Stomach (tissue), 9 donors: ENCODE data around the gene ADAM12. TPM values are rescaled to one million over a fixed set of nuclear protein-coding genes. Genes with fewer than 3 reads are reported as not detected.

Experiments
- DNase-seq, 2 donors: peaks; one replicate each; pipeline versions ENCODE4 v3.0.0 to v3.0.0-alpha.2; 2013 to 2019
- H3K27ac ChIP-seq, 5 donors: fragments of 200-600 bp in 4 of 5; sonication (generic) in 4 of 5; one replicate each; pipeline ENCODE4 v1.5.1; 2013 to 2019; ENCODE audit warnings: mild to moderate bottlenecking in 1 of 5, moderate library complexity in 1 of 5
- H3K27me3 ChIP-seq, 3 donors: fragments of 200-600 bp; sonication (generic); one replicate each; pipeline ENCODE4 v1.5.1; 2017 to 2019; ENCODE audit warnings: mixed run types in 1 of 3
- H3K36me3 ChIP-seq, 4 donors: fragments of 200-600 bp; sonication (generic); 1 replicate in 3 of 4; 2 replicates in 1 of 4; pipeline ENCODE4 v1.5.1; 2016 to 2019
- H3K4me1 ChIP-seq, 4 donors: fragments of 200-600 bp; sonication (generic); one replicate each; pipeline ENCODE4 v1.5.1; 2016 to 2019
- H3K4me3 ChIP-seq, 4 donors: fragments of 200-600 bp; sonication (generic) in 3 of 4; one replicate each; pipeline ENCODE4 v1.5.1; 2016 to 2019; ENCODE audit warnings: mild to moderate bottlenecking in 1 of 4
- H3K9me3 ChIP-seq, 4 donors: fragments of 200-600 bp; sonication (generic); one replicate each; pipeline ENCODE4 v1.5.1; 2016 to 2019
- CTCF ChIP-seq, 7 experiments: fragments of 450-650 bp in 4 of 7; fragments of 200-600 bp in 3 of 7; sonication (generic) in 3 of 7; IDR thresholded peaks; one replicate each; pipeline ENCODE4 v1.5.1; 2016 to 2019; ENCODE audit warnings: antibody characterized with exemption in 7 of 7, control low read depth in 2 of 7, mild to moderate bottlenecking in 1 of 7
- EP300 ChIP-seq: sonication (generic); formaldehyde crosslinking; IDR thresholded peaks from one replicate; pipeline ENCODE4 v1.6.1; 2017; ENCODE audit warnings: antibody characterized with exemption
- POLR2A ChIP-seq, 4 donors: fragments of 450-650 bp; IDR thresholded peaks; one replicate each; pipeline ENCODE4 v1.6.1; 2016; ENCODE audit warnings: antibody characterized with exemption in 4 of 4, control low read depth in 2 of 4, mild to moderate bottlenecking in 1 of 4, moderate library complexity in 1 of 4
- POLR2AphosphoS5 ChIP-seq, 3 donors: sonication (generic); formaldehyde crosslinking; IDR thresholded peaks; one replicate each; pipeline ENCODE4 v1.6.1; 2016; ENCODE audit warnings: antibody characterized with exemption in 3 of 3
- WGBS, 5 donors: extraction: QIAGEN DNeasy Blood & Tissue Kit in 3 of 5; methylation state at CpG; one replicate each; pipeline versions ENCODE4 v1.1.5 to v1.1.7; 2013 to 2018; 5-methylcytosine and 5-hydroxymethylcytosine counted together
- intact Hi-C: fragments of 100-400 bp; cut with DNase I; formaldehyde crosslinking; loops from one replicate; pipeline ENCODE4 v1.15.1; 2023; ENCODE audit warnings: low total_unique reads
- polyA plus RNA-seq, 3 donors: library from polyadenylated mRNA; stranded (reverse); fragments of 200-250 nt; gene quantifications; one replicate each; pipeline ENCODE4 v1.2.3, GENCODE V29; 2013
- total RNA-seq, 5 donors: library from RNA; depleted of rRNA; stranded (reverse); fragments of >200 nt; gene quantifications; one replicate each; pipeline versions ENCODE4 v1.1.0 to v1.2.3, GENCODE V29; 2014 to 2016
- donor health status: healthy with polysubstance abuse.
- donor health status: Bipolar disorder and iron deficiency.
- donor health status: healthy.

The ADAM12 gene
- total and polyA plus RNA-seq, 8 donors: 0.03 to 6.4 (median 0.50) TPM; not detected in 3

GRCh38 chr10:126408953-126409641 is 20.8 kb upstream of the ADAM12 start:
- no peaks in the 10 kb centered on the region for H3K36me3 ChIP-seq
- TF ChIP-seq POLR2AphosphoS5 (IDR thresholded peaks at IDR 0.05): no peak
- no peak for DNase-seq
- no peaks in the 10 kb centered on the region for H3K4me1 ChIP-seq
- H3K4me3 ChIP-seq: no peak overlapping the region
- 39 to 47% (median 42%) methylated on average over 11 of the region's 11 CpGs for WGBS, 5 donors
- no peaks in the 10 kb centered on the region for H3K9me3 ChIP-seq
- H3K27me3 ChIP-seq: peaks cover 0 to 13% (median 0%) of the 10 kb centered on the region in 3 donors
- H3K27ac ChIP-seq: no peak overlapping the region
- intact Hi-C loops: no loop called here

GRCh38 chr10:126407831-126408230 is 19.6 kb upstream of the ADAM12 start:
- Histone ChIP-seq H3K27ac (no peak overlapping the region), H3K36me3 (no peaks in the 10 kb centered on the region), H3K4me1 (no peaks in the 10 kb centered on the region), H3K27me3 (peaks cover 0 to 9% (median 0%) of the 10 kb centered on the region in 3 donors), H3K9me3 (no peaks in the 10 kb centered on the region), H3K4me3 (no peak overlapping the region)
- DNase-seq: no peak
- 64 to 75% (median 72%) methylated on average over 2 of the region's 2 CpGs for WGBS, 5 donors
- intact Hi-C loops: no loop called here
- TF ChIP-seq EP300 (no peak), POLR2A (IDR thresholded peaks at IDR 0.05) (no peak), CTCF (IDR thresholded peaks at IDR 0.05) (no peak), POLR2AphosphoS5 (IDR thresholded peaks at IDR 0.05) (no peak)

GRCh38 chr10:126405239-126405775 is 17.0 kb upstream of the ADAM12 start:
- Histone ChIP-seq H3K4me3 (no peak overlapping the region), H3K9me3 (no peaks in the 10 kb centered on the region), H3K27ac (no peak overlapping the region), H3K36me3 (no peaks in the 10 kb centered on the region), H3K27me3 (peaks cover 0 to 4% (median 0%) of the 10 kb centered on the region in 3 donors), H3K4me1 (no peaks in the 10 kb centered on the region)
- WGBS, 5 donors: 65 to 81% (median 76%) methylated on average over 6 of the region's 6 CpGs
- no peak for DNase-seq
- intact Hi-C loops: no loop called here
- TF ChIP-seq CTCF (IDR thresholded peaks at IDR 0.05) (no peak), EP300 (no peak), POLR2A (IDR thresholded peaks at IDR 0.05) (no peak), POLR2AphosphoS5 (IDR thresholded peaks at IDR 0.05) (no peak)

- Histone ChIP-seq H3K9me3 (no peaks in the 10 kb centered on the region), H3K27ac (no peak overlapping the region), H3K4me3 (no peak overlapping the region), H3K36me3 (no peaks in the 10 kb centered on the region), H3K4me1 (no peaks in the 10 kb centered on the region), H3K27me3 (peaks cover 0 to 6% (median 0%) of the 10 kb centered on the region in 3 donors)
- 50 to 61% (median 55%) methylated on average over 7 of the region's 7 CpGs for WGBS, 5 donors
- no peak for TF ChIP-seq POLR2A (IDR thresholded peaks at IDR 0.05)
- no peak for TF ChIP-seq POLR2AphosphoS5 (IDR thresholded peaks at IDR 0.05)
- TF ChIP-seq CTCF (IDR thresholded peaks at IDR 0.05): no peak
- TF ChIP-seq EP300: no peak
- intact Hi-C loops: no loop called here
- DNase-seq: no peak
Measured at GRCh38 chr10:126402721-126403695, 14.7 kb upstream of the ADAM12 start.
